Ishikawa (cell line): Measurements from ENCODE around the gene FTH1.
A peak's percentile ranks its signal among the peaks of the same experiment; 100 is the strongest.

Experiments used
- CEBPB ChIP-seq: IDR thresholded peaks from 2 replicates; pipeline ENCODE4 v1.6.1; 2012
- CREB1 ChIP-seq: IDR thresholded peaks from 2 replicates; pipeline ENCODE4 v1.6.1; 2012; ENCODE audit warnings: low read depth
- EGR1 ChIP-seq: IDR thresholded peaks from 2 replicates; pipeline ENCODE4 v1.6.1; 2012
- EP300 ChIP-seq: IDR thresholded peaks from 2 replicates; pipeline ENCODE4 v1.6.1; 2012; ENCODE audit warnings: borderline replicate concordance
- FOXM1 ChIP-seq: IDR thresholded peaks from 2 replicates; pipeline ENCODE4 v1.6.1; 2012; ENCODE audit warnings: low read depth, borderline replicate concordance
- NFIC ChIP-seq: IDR thresholded peaks from 2 replicates; pipeline ENCODE4 v1.6.1; 2012
- RAD21 ChIP-seq: IDR thresholded peaks from 2 replicates; pipeline ENCODE4 v1.6.1; 2012; ENCODE audit warnings: low read depth
- TAF1 ChIP-seq: IDR thresholded peaks from 2 replicates; pipeline ENCODE4 v1.6.1; 2012; ENCODE audit warnings: low read depth, mild to moderate bottlenecking
- TCF12 ChIP-seq: IDR thresholded peaks from 2 replicates; pipeline ENCODE4 v1.6.1; 2012; ENCODE audit warnings: low read depth
- TEAD4 ChIP-seq: IDR thresholded peaks from 2 replicates; pipeline ENCODE4 v1.6.1; 2012
- YY1 ChIP-seq: IDR thresholded peaks from 2 replicates; pipeline ENCODE4 v1.6.1; 2012; ENCODE audit warnings: low read depth
- ZBTB7A ChIP-seq: IDR thresholded peaks from 2 replicates; pipeline ENCODE4 v1.6.1; 2012; ENCODE audit warnings: low read depth
- TF ChIP-seq, protein P1 (sequence below): IDR thresholded peaks from 2 replicates; pipeline ENCODE4 v1.6.1; 2012; ENCODE audit warnings: low read depth, mild to moderate bottlenecking
- TF ChIP-seq, protein P2 (sequence below): IDR thresholded peaks from 2 replicates; pipeline ENCODE4 v1.6.1; 2012
- TF ChIP-seq, protein P3 (sequence below): IDR thresholded peaks from 2 replicates; pipeline ENCODE4 v1.6.1; 2012

Gene FTH1

DNA sequence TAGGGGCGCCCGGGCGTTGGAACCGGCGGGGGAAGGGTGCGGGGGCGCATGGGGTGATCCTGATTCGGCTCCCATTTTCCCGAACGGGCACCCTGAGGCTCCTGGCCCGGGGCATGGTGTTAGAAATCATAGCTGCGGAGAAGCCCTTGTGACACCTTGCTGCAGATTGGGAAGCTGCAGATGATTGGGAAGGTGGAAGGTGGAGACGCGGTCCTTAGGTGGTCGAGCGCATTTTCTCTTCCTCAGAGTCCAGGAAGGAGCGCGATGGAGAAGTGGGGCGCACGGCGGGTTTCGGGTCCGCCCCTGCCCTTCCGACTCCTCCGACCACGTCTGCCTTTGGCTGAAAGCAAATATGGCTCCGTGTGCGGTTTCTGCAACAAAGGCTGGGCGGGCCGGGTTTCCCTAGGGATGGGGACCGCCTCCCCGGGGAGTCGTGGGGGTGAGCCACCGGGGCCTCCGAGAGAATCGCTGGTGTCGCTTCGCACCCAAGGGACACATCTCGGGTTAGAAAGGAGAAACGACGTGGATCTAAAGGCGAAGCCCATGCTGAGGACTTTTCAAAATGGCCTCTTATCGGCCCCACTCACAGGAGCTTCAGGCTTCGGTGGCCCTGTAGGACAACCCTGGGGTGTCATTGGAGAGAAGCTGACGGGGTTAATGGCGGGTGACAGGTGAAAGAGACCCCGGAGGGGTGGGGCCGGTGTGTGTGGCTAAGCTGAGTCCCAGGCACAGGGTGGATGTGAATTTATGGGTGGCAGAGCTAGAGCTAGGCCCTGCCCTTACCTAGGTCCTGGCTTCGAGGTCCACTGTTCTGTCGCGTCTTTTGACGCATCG is 707 bp upstream of the FTH1 start:
- TF ChIP-seq CREB1 (no peak), ZBTB7A (no peak), RAD21 (no peak), EP300 (no peak), YY1 (no peak), TAF1 (no peak), EGR1 (0 out of 2 replicates have a peak, but pooled peaks have one; percentile 24)

DNA sequence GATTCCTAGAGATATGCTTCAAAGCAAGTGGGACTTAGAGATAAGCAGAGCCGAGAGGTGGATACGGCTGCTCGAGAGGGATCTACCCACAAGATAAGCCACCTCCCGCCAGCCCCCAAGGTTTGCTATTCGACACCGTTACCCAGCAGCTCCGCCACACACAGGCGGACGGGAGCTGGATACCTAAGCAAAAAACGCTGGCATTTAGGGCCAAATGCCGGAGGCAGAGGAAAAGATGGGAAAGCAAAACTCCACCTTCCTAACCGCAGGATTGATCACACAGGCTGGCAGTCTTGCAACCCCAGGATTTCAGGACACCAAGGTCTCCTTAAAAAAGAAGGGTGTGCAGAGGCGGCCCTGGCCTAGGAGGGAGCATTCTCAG is 709 bp downstream of the FTH1 start:
- peak; percentile 3; the same call in 1 of the 2 replicates for TF ChIP-seq YY1
- TF ChIP-seq CEBPB = no peak
- no peak for TF ChIP-seq NFIC

DNA sequence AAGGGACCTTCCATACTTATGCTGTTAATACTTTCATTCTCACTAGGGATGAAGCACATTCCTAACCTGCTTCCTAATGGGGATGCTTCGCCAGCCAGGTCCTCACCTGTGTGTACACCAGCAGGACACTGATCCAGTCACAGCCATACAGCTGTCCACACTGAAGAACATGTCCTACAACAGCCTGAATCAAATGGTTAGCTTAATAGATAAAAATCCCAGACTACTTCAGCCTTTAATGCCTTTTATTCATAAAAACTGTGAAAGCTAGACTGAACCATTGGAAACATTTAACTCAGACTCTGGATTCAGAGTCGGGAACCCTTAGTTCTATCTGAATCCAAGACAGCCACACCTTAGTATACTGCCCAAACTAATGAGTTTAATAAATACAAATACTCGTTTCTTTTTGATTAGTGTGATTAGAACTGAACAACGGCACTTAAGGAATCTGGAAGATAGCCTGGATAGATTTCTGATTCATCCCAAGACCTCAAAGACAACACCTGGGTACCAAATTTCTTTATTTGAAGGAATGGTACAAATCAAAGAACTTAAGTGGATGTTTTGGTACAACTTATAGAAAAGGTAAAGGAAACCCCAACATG is 3.3 kb downstream of the FTH1 start:
- TF ChIP-seq TEAD4 (no peak), YY1 (no peak), CREB1 (no peak), TAF1 (no peak), NFIC (no peak), EGR1 (no peak), FOXM1 (no peak), RAD21 (no peak), TCF12 (no peak), CEBPB (no peak), EP300 (no peak), ZBTB7A (no peak)
- TF ChIP-seq, protein P1, sequence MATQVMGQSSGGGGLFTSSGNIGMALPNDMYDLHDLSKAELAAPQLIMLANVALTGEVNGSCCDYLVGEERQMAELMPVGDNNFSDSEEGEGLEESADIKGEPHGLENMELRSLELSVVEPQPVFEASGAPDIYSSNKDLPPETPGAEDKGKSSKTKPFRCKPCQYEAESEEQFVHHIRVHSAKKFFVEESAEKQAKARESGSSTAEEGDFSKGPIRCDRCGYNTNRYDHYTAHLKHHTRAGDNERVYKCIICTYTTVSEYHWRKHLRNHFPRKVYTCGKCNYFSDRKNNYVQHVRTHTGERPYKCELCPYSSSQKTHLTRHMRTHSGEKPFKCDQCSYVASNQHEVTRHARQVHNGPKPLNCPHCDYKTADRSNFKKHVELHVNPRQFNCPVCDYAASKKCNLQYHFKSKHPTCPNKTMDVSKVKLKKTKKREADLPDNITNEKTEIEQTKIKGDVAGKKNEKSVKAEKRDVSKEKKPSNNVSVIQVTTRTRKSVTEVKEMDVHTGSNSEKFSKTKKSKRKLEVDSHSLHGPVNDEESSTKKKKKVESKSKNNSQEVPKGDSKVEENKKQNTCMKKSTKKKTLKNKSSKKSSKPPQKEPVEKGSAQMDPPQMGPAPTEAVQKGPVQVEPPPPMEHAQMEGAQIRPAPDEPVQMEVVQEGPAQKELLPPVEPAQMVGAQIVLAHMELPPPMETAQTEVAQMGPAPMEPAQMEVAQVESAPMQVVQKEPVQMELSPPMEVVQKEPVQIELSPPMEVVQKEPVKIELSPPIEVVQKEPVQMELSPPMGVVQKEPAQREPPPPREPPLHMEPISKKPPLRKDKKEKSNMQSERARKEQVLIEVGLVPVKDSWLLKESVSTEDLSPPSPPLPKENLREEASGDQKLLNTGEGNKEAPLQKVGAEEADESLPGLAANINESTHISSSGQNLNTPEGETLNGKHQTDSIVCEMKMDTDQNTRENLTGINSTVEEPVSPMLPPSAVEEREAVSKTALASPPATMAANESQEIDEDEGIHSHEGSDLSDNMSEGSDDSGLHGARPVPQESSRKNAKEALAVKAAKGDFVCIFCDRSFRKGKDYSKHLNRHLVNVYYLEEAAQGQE = no peak
- TF ChIP-seq, protein P2, sequence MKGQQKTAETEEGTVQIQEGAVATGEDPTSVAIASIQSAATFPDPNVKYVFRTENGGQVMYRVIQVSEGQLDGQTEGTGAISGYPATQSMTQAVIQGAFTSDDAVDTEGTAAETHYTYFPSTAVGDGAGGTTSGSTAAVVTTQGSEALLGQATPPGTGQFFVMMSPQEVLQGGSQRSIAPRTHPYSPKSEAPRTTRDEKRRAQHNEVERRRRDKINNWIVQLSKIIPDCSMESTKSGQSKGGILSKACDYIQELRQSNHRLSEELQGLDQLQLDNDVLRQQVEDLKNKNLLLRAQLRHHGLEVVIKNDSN = no peak
- TF ChIP-seq, protein P3, sequence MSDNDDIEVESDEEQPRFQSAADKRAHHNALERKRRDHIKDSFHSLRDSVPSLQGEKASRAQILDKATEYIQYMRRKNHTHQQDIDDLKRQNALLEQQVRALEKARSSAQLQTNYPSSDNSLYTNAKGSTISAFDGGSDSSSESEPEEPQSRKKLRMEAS = no peak

DNA sequence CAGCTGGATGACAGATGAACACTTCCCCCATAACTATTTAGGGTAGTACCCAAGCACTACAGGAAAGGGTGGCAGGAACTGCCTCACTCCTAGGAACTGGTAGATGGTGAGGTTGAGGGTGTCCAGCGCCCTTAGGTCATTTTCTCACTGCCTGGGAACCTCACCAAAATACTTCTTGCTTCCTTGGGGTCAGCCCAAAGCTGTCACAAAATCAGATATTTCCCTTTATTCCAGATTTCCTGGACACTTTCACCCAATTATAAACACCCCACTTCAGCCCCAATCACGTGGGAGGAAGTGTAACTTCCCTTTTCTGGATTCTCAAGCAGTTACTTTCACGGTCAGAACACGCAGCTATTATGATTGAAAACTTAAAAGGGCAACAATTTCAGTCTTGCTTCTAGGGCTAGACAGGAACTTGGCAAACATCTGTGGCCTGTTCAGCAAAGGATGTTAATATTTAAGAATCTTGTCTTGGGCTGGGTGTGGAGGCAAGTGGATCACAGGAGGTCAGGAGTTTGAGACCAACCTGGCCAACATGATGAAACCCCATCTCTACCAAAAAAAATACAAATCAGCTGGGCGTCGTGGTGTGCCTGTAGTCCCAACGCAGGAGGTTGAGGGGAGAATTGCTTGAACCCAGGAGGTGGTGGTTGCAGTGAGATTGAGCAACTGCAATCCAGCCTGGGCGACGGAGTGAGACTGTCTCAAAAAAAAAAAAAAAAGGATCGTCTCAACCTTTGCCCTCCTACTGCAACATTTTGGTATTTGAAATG is 4.0 kb downstream of the FTH1 start:
- TF ChIP-seq, protein P2 = 0 out of 2 replicates have a peak, but pooled peaks have one; percentile 8
- no peak for TF ChIP-seq TAF1
- TF ChIP-seq CEBPB = no peak

DNA sequence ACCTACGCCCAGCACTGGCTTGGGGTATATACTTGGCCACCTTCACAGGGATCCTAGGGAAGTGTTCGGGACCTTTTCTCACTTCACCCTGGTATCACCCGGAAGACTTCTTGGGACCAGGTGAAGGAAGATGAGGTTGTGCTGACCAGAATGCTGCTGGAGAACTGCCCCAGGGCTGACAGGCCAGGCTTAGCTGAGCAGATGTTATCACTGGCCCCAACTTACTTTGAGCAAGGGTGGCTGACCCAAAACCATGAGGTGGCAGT is 4.5 kb downstream of the FTH1 start:
- TF ChIP-seq RAD21 (no peak), CREB1 (no peak), TCF12 (no peak), TAF1 (no peak), FOXM1 (no peak), ZBTB7A (no peak), EGR1 (no peak)

DNA sequence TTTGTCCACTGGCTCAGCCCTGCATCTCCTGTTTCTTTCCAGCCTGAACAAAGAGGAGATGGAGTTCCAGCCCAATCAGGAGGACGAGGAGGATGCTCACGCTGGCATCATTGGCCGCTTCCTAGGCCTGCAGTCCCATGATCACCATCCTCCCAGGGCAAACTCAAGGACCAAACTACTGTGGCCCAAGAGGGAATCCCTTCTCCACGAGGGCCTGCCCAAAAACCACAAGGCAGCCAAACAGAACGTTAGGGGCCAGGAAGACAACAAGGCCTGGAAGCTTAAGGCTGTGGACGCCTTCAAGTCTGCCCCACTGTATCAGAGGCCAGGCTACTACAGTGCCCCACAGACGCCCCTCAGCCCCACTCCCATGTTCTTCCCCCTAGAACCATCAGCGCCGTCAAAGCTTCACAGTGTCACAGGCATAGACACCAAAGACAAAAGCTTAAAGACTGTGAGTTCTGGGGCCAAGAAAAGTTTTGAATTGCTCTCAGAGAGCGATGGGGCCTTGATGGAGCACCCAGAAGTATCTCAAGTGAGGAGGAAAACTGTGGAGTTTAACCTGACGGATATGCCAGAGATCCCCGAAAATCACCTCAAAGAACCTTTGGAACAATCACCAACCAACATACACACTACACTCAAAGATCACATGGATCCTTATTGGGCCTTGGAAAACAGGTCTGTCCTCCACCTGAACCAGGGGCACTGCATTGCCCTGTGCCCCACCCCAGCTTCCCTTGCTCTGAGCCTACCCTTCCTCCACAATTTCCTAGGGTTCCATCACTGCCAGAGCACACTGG is 5.0 kb downstream of the FTH1 start:
- TF ChIP-seq TEAD4 (no peak), EGR1 (no peak), ZBTB7A (no peak), YY1 (no peak), CREB1 (no peak), RAD21 (no peak), TAF1 (no peak), NFIC (no peak), CEBPB (no peak), FOXM1 (no peak), TCF12 (no peak)
- TF ChIP-seq, protein P2 = no peak
- TF ChIP-seq, protein P3 = no peak
